Fibroblast of skin of back (primary cell): ENCODE data around the gene REPS2.

Experiments
- DNase-seq: peaks from one replicate; pipeline ENCODE4 v3.0.0-alpha.2; 2013

The REPS2 gene

DNA sequence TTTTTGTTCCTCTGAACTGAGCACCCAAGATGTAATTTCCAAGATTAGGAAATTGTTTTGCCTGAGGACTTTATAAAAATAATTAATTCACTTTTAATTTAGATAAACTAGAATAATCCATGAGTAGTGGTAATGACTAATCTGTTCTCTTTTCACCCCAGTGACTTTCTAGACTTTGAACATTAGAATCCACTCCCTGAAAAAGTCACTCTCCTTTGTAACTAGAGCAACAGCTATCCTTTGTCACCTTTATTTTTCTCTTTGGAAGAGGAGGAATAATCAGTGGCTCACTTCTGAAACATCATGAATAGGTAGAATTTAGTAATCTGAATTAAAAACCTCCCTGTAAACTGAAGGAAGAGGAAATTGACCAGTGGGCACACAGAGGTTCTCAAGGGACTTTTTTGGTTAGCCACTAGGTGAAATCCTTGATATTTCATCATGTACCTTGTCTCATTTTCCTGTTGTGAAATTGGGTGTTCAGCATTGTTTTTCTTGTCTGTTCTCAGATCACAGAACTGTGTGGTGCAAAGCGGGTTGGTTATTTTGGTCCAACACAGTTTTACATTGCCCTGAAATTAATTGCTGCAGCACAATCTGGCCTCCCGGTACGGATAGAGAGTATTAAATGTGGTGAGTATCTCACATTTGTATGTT is 59.4 kb downstream of the REPS2 start:
- no peak for DNase-seq

DNA sequence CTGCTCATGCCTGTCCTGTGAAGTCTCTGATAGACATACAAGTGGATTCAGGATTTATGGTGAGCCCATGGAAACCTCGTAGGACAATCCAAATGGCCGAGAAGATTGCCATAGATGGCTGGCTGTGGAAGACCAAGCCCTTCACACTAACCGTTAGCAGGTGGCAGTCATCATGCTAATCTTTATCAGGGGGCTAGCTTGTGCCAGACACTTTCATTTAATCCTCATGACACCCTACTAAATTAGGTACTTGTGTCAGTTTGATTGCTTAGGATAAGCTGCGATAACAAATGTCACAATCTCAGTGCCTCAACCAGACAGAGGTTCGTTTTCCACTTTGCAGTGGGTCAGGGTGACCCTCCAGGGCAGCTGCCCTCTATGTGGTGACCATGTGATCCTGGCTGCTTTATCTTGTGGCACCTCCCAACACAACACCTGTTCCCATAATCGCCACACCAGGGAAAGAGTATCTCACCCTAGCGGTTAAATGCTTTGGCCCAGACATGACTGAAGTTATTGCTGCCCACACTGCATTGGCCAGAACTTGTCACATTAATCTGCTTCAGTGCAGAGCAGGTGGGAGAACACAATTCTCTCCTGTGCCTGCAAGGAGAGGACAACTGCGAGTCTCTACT is 60.8 kb downstream of the REPS2 start:
- DNase-seq = no peak

DNA sequence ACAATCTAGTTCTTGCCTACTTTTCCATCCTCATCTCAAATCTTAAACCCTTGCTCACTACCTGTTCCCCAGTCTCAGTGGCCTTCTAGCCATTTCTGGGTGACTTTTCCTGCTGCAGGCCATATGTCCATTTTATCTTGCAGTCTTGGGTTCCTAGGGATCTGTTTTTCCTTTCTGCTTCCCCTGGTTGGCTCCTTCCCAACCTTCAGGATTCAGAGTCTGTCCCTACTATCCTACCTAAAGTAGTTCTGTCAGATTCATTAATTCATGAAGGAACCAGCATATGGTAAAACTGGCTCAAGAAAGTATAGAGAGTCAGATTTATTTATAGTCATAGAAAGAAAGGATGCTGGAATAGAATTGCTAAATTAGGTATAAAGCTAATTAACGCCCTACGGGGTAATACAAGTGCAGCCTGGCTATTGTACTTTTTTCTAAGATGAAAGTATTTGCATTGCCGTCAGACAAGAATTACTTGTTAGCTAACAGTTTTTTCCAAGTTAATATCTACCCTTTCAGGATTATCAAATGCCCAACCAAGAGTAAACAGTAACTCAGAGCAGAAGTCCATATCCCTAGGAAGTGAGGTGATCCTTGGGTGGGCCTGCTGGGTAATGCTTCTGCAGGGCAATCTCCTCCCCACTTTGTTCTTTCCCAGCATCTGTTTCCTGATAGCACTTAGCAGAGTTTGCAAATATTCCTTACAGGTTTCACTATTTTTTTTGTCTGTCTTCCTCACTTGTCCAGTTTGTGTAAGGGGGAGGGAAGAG is 63.6 kb downstream of the REPS2 start:
- no peak for DNase-seq

DNA sequence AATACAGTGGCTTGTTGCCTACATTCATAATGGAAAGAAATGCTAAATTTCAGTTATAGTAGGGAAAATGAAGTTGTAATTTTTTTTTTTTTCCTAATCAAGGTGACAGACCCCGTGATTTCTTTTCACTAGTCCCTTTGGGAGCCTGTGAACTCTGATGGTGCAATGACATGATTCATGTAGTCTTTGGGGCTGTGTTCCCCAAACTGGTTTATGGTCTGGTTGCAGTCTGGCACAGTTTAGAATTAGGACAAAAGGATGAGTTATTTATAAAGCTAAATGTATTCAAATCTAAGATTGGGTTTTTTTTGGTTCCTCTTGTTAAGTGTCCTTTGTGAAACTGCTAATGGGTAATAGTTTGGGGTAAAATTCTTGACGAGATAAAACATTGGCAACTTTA is 66.0 kb downstream of the REPS2 start:
- no peak for DNase-seq

DNA sequence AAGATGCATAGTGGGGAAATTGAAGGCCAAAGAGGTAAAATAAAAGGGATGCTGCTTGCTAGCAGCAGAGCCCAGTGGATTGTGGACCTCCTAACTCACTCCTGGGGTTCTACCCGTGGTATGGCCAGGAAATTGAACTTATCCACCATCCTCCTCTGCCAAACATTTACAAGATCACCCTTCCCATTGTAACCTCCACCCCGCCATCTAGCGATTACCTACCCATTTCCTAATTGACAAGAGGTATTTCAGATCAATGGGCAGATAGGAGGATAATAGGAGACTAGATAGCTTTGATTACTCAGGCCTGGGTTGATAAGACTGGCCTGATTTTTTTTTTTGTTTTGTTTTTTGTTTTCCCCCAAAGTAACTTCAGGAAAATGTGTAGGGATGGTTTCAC is 67.8 kb downstream of the REPS2 start:
- no peak for DNase-seq

DNA sequence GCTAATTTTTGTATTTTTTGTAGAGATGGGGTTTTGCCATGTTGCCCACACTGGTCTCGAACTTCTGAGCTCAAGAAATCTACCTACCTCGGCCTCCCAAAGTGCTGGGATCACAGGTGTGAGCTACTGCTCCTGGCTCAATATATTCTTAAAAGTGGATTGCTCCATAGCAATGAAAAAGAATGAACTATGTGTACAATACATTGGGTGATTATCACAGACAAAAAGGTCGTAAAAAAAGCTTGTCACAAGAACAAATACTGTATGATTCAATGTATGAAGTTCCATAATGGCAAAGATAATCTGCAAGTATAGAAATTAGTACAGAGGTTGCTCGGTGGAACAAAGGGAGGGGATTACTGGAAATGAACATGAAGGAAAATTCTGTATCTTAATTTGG is 70.7 kb downstream of the REPS2 start:
- DNase-seq = no peak

DNA sequence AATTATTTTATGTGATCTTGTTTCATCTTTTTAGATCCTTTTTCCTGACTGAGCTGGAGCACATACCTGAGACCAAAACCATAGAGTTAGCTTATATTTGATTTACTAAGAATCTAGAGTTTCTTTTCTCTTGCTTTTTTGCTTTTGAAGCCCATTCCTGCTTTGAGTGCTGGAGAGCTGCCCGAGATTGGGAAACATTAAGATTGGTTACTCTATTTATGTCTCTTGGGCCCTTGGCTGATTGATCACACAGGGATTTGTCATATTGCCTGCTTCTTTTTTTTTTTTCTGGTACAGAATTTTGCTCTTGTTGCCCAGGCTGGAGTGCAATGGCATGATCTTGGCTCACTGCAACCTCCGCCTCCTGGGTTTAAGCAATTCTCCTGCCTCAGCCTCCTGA is 73.9 kb downstream of the REPS2 start:
- no peak for DNase-seq

DNA sequence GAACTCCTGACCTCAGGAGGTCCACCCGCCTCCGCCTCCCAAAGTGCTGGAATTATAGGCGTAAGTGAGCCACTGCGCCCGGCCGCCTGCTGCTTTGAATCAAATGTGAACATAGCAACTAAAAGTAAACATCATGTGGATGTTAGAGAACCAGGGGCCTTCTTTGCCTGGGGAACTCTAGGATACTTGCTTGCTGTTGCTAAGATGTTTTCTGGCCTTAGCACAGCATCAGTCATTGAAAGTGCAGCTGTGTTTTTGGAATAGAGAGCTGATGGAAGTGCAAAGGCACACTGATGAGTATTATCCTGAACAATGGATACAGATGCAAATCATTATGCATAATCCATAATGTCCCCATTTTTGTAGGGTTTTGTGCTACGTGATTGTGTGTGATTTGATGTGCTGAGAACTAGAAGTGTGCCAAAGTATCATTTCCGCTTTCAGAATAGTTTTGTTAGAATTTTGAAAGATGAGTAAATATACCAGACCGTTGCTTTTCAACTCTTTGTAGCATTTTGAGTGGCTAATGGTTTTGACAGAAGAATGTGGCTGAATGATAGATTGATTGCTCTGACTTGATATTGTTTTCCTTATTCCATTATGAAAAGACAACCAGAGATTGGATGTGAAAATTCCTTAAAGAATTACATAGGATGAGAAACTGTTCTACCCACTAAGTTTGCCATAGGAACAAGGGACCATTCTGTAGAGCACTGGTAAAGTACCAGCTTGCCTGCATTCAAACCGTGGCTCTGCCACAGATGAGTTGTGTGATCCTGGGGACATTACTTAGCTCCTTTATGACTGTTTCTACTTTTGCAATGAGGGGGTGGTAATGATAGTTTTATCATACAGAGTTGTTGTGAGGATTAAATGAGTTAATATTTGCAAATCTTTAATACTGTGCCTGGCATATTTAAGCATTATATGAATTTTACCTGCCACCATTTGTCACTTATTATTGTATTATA is 74.7 kb downstream of the REPS2 start:
- no peak for DNase-seq

DNA sequence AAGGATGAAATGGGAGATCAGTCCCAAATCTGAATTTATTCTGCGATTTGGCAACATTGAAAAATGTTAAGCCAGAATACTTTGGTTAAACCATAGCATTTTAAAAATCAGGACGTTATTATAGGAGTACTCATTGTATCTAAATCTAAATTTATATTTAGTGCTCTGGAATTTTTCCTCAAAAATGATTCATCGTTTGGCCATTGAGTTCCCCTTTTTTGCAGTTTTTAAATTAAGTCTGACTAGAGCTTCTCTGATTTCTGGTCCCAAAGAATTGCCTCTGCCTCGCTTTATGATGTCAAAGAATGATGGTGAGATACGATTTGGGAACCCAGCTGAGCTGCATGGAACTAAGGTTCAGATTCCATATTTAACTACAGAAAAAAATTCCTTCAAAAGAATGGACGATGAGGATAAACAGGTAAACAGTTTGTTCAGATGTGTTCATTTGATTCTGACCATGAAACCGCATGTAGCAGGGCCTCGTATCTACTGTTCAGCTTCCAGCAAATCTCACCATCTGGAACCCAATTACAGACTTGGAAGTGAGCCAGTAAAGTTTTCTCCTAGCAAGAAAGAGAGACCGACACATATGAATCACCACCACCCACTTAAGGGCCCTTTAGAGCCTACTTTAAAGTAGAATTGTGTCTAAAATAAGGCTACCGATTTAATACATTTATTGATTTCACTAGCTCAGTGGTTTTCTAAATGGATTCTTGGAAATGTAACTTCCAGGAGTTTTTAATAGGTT is 75.6 kb downstream of the REPS2 start:
- peak; percentile 52 for DNase-seq

DNA sequence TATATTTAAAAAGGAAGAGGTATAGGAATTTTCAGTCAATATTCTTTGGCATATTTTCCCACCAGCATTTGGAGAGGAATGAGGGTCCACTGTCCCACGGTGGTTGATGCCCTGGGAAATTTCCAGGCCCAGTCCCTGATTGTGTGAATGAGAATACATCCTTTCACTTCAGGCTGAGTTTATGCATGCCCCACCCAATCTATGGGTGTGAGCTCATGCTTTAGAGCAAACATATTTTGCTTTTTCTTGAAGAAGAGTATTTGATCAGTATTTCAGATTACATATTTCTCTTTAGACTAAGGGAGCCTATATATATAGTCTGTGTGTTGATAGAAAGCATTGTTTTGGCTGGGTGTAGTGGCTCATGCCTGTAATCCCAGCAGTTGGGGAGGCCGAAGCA is 77.2 kb downstream of the REPS2 start:
- DNase-seq = no peak

DNA sequence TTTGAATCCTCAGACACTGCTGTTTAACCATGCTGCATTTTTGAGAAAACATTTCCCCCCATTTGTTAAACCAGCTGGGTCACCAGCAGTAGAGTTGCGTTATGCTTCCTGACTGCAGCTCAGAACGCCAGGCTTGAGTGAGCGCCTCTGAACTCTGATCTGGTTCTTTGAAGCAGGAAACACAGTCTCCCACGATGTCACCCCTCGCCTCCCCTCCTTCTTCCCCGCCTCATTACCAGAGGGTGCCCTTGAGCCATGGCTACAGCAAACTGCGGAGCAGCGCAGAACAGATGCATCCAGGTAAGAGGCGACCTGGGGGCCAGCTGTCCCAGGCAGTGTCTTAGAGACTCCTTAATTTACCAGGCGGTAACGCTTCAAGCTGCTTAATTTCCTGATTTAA is 78.4 kb downstream of the REPS2 start:
- DNase-seq = no peak

DNA sequence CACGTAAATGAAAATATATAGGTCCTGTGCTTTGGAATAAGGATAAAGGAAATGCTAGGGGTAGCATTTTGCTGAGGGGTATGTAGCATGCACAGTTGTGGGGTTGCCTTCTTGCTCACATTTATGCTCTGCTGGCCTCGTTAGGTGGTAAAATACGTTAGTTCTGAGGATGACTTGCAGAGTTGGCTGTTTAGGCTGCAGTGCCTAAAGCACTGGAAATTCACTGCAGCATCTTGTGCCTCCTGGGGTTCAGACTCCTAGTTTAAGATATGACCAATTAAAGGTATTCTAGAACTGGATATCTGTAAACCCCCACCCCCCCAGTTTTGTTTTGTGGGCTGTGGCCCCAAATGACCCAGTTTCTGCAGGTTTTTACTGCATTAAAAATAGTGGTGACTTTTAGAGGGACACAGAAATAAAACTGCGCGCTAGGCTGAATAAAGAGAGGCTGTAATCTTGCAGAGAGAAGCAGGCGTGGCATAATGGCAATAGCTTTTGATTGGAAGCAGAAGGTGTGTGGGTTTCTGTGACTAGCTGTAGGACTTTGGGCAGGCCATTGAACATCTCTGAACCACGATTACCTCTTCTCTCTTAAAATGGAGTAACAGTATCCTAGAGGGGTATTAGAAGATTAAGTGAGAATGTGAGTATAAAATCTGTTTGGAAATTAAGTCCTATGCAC is 79.3 kb downstream of the REPS2 start:
- DNase-seq = no peak

DNA sequence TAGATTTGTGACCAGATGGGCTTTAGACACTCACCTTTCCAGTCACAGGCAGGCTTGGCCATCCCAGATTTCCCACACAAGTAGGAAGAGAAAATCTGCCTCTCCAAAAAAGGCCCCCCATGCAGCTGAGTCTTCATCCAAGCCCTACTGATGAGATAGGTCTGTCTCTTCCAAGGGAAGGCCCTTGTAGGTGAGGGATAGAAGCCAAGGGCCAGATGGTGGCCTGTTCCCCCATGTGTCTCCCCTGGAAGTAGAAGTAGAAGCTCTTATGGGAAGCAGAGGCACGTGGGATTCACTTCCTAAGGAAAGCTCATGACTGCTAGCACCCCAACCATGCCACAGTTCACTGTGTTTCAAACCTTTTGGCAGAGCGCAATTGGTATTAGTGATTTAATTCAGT is 81.5 kb downstream of the REPS2 start:
- DNase-seq = no peak

DNA sequence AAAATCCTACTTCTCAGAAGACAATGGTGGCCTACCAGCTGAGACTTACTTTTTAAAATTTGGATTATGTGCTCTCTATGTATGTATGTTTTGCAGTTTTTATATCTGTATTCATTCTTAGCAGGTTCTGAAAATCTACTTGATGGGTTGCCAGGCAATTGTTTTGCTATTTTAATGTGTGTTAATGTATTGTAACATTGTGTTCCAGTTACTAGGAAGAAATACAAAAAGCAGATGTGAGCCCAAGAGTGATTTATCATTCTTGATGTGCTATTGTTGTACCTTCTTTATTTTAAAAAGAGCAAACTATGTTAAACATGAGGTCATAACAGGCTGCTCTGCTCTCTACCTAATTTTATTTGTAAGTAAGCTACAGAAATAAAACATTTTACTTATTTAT is 81.9 kb downstream of the REPS2 start:
- DNase-seq = no peak

DNA sequence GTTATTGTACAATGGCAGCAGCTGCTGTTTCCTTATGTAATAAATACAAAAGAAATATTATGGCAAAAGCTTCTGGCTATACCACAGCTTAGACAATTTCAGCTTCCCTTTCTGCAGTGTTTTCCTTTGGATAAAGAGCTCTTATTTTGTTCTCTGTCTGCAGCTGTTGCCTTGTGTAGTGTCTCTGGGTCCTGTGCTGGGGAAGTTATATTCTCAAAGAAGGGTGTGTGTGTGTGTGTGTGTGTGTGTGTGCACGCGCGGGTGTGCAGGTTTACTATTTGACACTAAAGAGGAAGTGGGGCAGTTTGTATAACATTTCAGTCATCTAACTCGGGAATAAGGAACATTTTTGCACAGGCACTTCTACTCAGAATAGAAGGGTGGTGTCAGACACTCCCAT is 83.6 kb downstream of the REPS2 start:
- no peak for DNase-seq

DNA sequence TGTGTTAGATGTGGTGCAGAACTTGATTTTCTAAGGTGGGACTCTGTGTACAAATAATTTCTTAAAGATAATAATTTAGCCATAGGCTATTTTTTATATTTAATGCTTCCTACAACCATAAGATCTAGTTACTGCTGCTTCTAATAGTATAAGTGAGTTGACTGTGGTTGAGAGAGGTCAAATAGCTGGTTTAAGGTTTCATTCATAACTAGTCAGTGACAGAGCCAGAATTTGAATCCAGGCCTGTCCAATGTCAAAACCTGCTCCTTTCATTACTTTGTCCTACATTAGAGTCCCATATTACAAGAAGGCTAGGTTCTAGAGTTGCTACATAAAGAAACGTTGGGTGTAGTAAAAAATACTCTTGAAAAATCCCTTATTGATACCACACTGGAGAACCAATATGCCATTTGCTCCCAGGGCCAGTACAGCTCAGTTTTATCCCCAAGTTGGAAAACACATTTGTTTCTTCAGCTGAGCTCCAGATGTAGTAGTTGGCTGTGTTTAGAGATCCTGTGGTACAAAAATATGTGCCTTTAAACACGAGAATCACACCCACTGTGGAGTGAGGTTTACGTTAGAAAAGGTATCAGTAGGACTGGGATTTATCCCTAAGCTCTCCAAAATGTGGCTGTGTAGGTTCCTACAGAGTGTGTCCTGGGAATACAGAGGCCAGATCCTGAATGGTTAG is 84.3 kb downstream of the REPS2 start:
- no peak for DNase-seq

DNA sequence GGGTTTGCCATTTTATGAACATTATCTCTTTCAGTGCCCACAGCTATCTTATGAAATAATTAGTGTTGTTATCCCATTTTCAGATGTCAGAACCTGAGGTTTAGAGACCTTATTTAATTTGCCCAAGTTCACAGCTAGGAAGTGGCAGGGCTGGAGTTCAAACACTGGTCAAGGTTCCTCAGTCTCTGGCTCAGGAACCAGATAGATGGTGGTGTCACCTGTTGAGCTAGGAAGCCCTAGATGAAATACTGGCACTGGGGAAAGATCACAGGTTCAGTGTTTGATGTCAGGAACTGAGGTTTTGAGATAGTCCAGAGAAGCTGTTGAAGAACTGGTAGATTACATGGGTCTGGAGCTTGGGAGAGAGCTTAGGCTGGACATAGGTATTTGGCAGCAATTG is 85.4 kb downstream of the REPS2 start:
- no peak for DNase-seq

DNA sequence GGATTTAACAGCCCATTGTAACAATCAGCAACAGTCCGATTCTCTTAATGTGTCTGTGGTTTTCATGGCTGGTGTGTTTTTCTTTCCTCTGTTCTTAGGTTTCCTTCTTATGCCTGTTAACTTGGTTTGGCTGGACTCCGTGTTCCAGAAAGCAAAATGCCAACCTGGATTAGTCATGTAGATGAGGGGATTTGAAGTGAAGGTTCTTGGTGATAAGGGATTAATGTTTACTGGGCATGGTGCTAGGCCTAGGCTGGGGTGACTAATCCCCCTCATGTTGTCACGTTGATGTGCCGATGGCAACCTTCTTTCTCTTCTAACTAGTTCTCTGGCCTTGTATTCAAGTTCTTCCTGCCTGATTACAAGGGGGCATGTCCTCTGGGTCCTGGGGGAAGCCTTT is 85.9 kb downstream of the REPS2 start:
- DNase-seq = no peak

DNA sequence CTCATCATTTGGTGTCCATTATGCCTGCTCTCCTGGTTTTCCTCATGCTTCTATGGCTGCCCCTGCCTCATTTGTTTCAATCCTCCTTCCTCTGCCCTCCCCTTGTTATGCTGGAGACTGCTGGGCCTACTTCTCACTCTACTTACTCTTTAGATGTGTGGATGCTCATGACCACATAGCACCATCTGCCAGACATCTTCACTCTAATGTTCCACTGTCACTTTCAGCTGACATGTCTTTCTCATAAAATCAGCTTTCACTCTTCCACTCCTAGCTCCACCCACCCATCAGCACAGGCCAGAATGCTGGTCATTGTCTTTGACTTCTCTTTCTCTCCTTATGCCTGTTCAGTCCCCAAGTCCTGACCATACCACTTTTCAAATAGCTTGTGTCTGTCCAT is 86.8 kb downstream of the REPS2 start:
- DNase-seq = no peak

DNA sequence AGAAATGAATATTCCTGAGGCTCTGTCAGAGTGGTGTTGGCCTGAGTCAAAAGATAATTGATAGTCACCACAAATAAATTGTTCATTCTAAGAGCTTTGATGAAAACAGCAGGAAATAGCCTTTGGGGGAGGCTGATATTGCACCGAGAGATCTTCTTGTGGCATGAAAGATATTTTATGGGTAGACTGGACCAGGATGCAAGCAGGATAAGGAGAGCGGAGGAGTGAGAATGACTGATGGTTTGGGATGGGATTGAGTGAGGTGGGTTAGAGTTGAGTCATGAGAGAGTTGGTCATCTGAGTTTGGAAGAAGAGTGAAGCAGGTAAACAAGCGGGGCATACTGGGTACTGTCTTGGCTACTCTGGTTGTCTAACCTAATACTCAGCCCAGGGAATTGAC is 88.7 kb downstream of the REPS2 start:
- no peak for DNase-seq
